ENCODE measurements around the gene TXNDC11.

GRCh38 chr16:11658896-11659708 is 83.6 kb downstream of the TXNDC11 start:
- no peak for TF ChIP-seq POLR2AphosphoS5 (IDR thresholded peaks at IDR 0.05)
- TF ChIP-seq CTCF (IDR thresholded peaks at IDR 0.05): no peak

Data from breast epithelium (tissue), 3 donors.